Adrenal gland (tissue), 5 donors: ENCODE data around the gene PKMYT1.

Experiments
- POLR2A ChIP-seq, 2 donors: fragments of 450-650 bp; IDR thresholded peaks; one replicate each; pipeline ENCODE4 v1.6.1; 2017; ENCODE audit warnings: antibody characterized with exemption in 2 of 2, mild to moderate bottlenecking in 2 of 2, moderate library complexity in 1 of 2
- TF ChIP-seq, protein P1 (sequence below), 6 experiments: fragments of 450-650 bp in 4 of 6; fragments of 200-600 bp in 2 of 6; sonication (generic) in 1 of 6; IDR thresholded peaks; 1 replicate in 5 of 6; 2 replicates in 1 of 6; pipeline versions ENCODE4 v1.5.1 to v1.8.0; 2016 to 2021; ENCODE audit warnings: antibody characterized with exemption in 6 of 6, mild to moderate bottlenecking in 2 of 6, moderate library complexity in 1 of 6
- donor health status: DM: no; HTN: no; CAD: no.

DNA sequence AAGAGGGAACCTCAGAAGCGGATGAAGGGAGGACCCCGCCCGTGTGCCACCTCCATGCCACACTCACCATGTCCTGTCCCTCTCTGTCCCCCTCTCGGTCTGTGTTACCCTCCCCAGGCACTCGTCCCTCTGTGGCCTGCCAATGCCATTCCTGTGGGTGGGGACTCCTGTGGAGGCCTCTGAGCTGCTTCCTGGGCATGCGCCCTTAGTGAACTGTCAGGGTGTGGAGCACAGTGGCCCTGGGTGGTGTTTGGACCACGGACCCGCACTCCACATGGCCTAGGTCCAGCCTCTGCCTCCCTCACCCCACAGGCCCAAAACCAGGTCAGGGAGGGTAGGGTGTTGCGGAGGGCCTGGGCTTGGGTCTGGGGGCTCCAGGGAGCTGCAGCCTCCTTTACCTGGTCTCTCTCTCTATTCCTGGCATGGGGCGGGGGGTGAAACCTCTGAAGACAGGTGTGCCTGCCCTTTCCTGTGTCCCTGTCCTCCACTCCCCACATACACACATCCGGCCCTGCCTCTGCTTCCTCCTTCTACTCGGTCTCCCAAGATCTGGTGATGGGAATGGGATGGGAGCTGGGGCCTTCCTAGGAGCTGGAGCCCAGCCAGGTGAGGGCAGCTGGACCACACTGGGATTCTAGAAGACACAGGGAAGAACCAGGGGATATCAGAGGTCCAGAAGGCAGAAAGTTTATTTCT, 11.5 kb upstream of the PKMYT1 start:
- TF ChIP-seq, protein P1, sequence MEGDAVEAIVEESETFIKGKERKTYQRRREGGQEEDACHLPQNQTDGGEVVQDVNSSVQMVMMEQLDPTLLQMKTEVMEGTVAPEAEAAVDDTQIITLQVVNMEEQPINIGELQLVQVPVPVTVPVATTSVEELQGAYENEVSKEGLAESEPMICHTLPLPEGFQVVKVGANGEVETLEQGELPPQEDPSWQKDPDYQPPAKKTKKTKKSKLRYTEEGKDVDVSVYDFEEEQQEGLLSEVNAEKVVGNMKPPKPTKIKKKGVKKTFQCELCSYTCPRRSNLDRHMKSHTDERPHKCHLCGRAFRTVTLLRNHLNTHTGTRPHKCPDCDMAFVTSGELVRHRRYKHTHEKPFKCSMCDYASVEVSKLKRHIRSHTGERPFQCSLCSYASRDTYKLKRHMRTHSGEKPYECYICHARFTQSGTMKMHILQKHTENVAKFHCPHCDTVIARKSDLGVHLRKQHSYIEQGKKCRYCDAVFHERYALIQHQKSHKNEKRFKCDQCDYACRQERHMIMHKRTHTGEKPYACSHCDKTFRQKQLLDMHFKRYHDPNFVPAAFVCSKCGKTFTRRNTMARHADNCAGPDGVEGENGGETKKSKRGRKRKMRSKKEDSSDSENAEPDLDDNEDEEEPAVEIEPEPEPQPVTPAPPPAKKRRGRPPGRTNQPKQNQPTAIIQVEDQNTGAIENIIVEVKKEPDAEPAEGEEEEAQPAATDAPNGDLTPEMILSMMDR (IDR thresholded peaks at IDR 0.05) = no peak
- TF ChIP-seq POLR2A (IDR thresholded peaks at IDR 0.05) = no peak
